Type B pancreatic cell (in vitro differentiated cells): ENCODE measurements around the gene FMO2. TPM values are rescaled to one million over a fixed set of nuclear protein-coding genes. Genes with fewer than 3 reads are reported as not detected.
A peak's percentile ranks its signal among the peaks of the same experiment; 100 is the strongest.
"Not testable (repeated sequence)": the region's sequence is repeated elsewhere in the genome, so short reads cannot be mapped to it uniquely, and the experiment has no call there.

Experiments used
- DNase-seq: peaks from one replicate; pipeline ENCODE4 v3.0.0; 2021; ENCODE audit warnings: mixed read lengths; ENCODE audit not compliant: unreplicated experiment; ENCODE audit errors: extremely low spot score
- H3K27ac Mint-ChIP-seq: 2 replicates; pipeline ENCODE4 v1.8.0; 2021; ENCODE audit warnings: mild to moderate bottlenecking, mixed read lengths
- H3K27me3 Mint-ChIP-seq: 2 replicates; pipeline ENCODE4 v1.8.0; 2021; ENCODE audit warnings: mixed read lengths
- H3K36me3 Mint-ChIP-seq: 2 replicates; pipeline ENCODE4 v1.8.0; 2021; ENCODE audit warnings: mixed read lengths
- H3K4me1 Mint-ChIP-seq: one replicate; pipeline ENCODE4 v1.8.0; 2021; ENCODE audit warnings: mixed read lengths; ENCODE audit not compliant: unreplicated experiment
- H3K4me3 Mint-ChIP-seq: 2 replicates; pipeline ENCODE4 v1.8.0; 2021; ENCODE audit warnings: mild to moderate bottlenecking, mixed read lengths
- H3K9me3 Mint-ChIP-seq: 2 replicates; pipeline ENCODE4 v1.8.0; 2021; ENCODE audit warnings: mixed read lengths
- CTCF ChIP-seq: fragments of 200-600 bp; sonication (generic); conservative IDR thresholded peaks from 2 replicates; pipeline ENCODE4 v1.5.0; 2021; ENCODE audit warnings: antibody characterized with exemption, mild to moderate bottlenecking
- total RNA-seq: library from RNA; stranded (reverse); gene quantifications from 2 replicates; pipeline ENCODE4 v1.2.1, GENCODE V29; 2021; ENCODE audit warnings: low replicate concordance

FMO2 gene
- total RNA-seq, 1 donor from 2014 or later: 0.60 TPM

- H3K4me3 Mint-ChIP-seq: peak overlapping the region; percentile 37
- H3K27ac Mint-ChIP-seq: peak overlapping the region; percentile 19
- no peaks in the 10 kb centered on the region for H3K27me3 Mint-ChIP-seq
- DNase-seq: no peak
- peaks cover 43% of the 10 kb centered on the region for H3K4me1 Mint-ChIP-seq
- no peaks in the 10 kb centered on the region for H3K9me3 Mint-ChIP-seq
- TF ChIP-seq CTCF: no peak
- no peaks in the 10 kb centered on the region for H3K36me3 Mint-ChIP-seq
These were observed 36.8 kb downstream of the FMO2 start for GRCh38 chr1:171221665-171222591.

GRCh38 chr1:171222936-171223335 is 37.8 kb downstream of the FMO2 start:
- no peak overlapping the region for H3K4me3 Mint-ChIP-seq
- TF ChIP-seq CTCF: no peak
- no peak overlapping the region for H3K27ac Mint-ChIP-seq
- no peak for DNase-seq
- peaks cover 43% of the 10 kb centered on the region for H3K4me1 Mint-ChIP-seq
- H3K36me3 Mint-ChIP-seq: no peaks in the 10 kb centered on the region
- H3K9me3 Mint-ChIP-seq: no peaks in the 10 kb centered on the region
- no peaks in the 10 kb centered on the region for H3K27me3 Mint-ChIP-seq

- DNase-seq, H3K4me3 Mint-ChIP-seq, H3K27me3 Mint-ChIP-seq, H3K9me3 Mint-ChIP-seq, H3K36me3 Mint-ChIP-seq, H3K27ac Mint-ChIP-seq: not testable (repeated sequence)
- H3K4me1 Mint-ChIP-seq: peaks cover 42% of the 10 kb centered on the region
These were observed 39.2 kb downstream of the FMO2 start for GRCh38 chr1:171224257-171224656.

- DNase-seq: no peak
- Mint-ChIP-seq H3K9me3 (no peaks in the 10 kb centered on the region), H3K36me3 (no peaks in the 10 kb centered on the region), H3K27ac (no peak overlapping the region), H3K4me3 (no peak overlapping the region), H3K4me1 (peaks cover 24% of the 10 kb centered on the region), H3K27me3 (no peaks in the 10 kb centered on the region)
- peak; percentile 87 for TF ChIP-seq CTCF
These were observed 41.8 kb downstream of the FMO2 start for GRCh38 chr1:171226747-171227370.

GRCh38 chr1:171231326-171231725 is 46.2 kb downstream of the FMO2 start:
- Mint-ChIP-seq H3K4me1 (peaks cover 4% of the 10 kb centered on the region), H3K27me3 (no peaks in the 10 kb centered on the region), H3K9me3 (no peaks in the 10 kb centered on the region), H3K27ac (no peak overlapping the region), H3K36me3 (no peaks in the 10 kb centered on the region), H3K4me3 (no peak overlapping the region)
- TF ChIP-seq CTCF: no peak
- DNase-seq: no peak

GRCh38 chr1:171233183-171233582 is 48.1 kb downstream of the FMO2 start:
- TF ChIP-seq CTCF: no peak
- no peaks in the 10 kb centered on the region for H3K27me3 Mint-ChIP-seq
- peaks cover 2% of the 10 kb centered on the region for H3K9me3 Mint-ChIP-seq

GRCh38 chr1:171236231-171236630 is 51.1 kb downstream of the FMO2 start:
- DNase-seq, H3K27ac Mint-ChIP-seq, H3K36me3 Mint-ChIP-seq, H3K4me3 Mint-ChIP-seq, H3K4me1 Mint-ChIP-seq, H3K27me3 Mint-ChIP-seq: not testable (repeated sequence)
- H3K9me3 Mint-ChIP-seq: peaks cover 18% of the 10 kb centered on the region

More at GRCh38 chr1:171233183-171233582, 48.1 kb downstream of the FMO2 start:
- Mint-ChIP-seq H3K4me1 (no peaks in the 10 kb centered on the region), H3K36me3 (no peaks in the 10 kb centered on the region), H3K27ac (no peak overlapping the region), H3K4me3 (no peak overlapping the region)
- DNase-seq: no peak
